HEK293 (cell line): ENCODE measurements around the gene ZNF771.
A peak's percentile ranks its signal among the peaks of the same experiment; 100 is the strongest.

Experiments used
- GLI4 ChIP-seq: fragments of 450-650 bp; formaldehyde crosslinking; IDR thresholded peaks from 2 replicates; pipeline ENCODE4 v1.5.1; 2016; ENCODE audit warnings: missing biosample characterization, missing genetic modification characterization
- HIC1 ChIP-seq: fragments of 450-650 bp; formaldehyde crosslinking; IDR thresholded peaks from 2 replicates; pipeline ENCODE4 v1.5.1; 2016; ENCODE audit warnings: missing biosample characterization, missing genetic modification characterization
- KLF16 ChIP-seq: fragments of 450-650 bp; formaldehyde crosslinking; IDR thresholded peaks from 2 replicates; pipeline ENCODE4 v1.5.1; 2017; ENCODE audit warnings: missing biosample characterization, missing genetic modification characterization
- MZF1 ChIP-seq: fragments of 450-650 bp; formaldehyde crosslinking; IDR thresholded peaks from 2 replicates; pipeline ENCODE4 v1.5.1; 2017; ENCODE audit warnings: missing biosample characterization, missing genetic modification characterization, borderline replicate concordance
- SALL2 ChIP-seq: fragments of 450-650 bp; formaldehyde crosslinking; IDR thresholded peaks from 2 replicates; pipeline ENCODE4 v1.5.0; 2017; ENCODE audit warnings: missing biosample characterization, mild to moderate bottlenecking, missing genetic modification characterization, borderline replicate concordance
- SP2 ChIP-seq: fragments of 450-650 bp; formaldehyde crosslinking; IDR thresholded peaks from 2 replicates; pipeline ENCODE4 v1.5.1; 2016; ENCODE audit warnings: missing biosample characterization, missing genetic modification characterization
- WT1 ChIP-seq: fragments of 450-650 bp; formaldehyde crosslinking; IDR thresholded peaks from 2 replicates; pipeline ENCODE4 v1.5.1; 2016; ENCODE audit warnings: missing biosample characterization, missing genetic modification characterization
- ZBTB48 ChIP-seq: fragments of 450-650 bp; formaldehyde crosslinking; IDR thresholded peaks from 2 replicates; pipeline ENCODE4 v1.5.1; 2016; ENCODE audit warnings: missing biosample characterization, missing genetic modification characterization
- ZFHX2 ChIP-seq: fragments of 450-650 bp; formaldehyde crosslinking; conservative IDR thresholded peaks from 2 replicates; pipeline ENCODE4 v1.5.1; 2016; ENCODE audit warnings: missing biosample characterization, missing genetic modification characterization
- ZFP37 ChIP-seq: fragments of 450-650 bp; formaldehyde crosslinking; IDR thresholded peaks from 2 replicates; pipeline ENCODE4 v1.5.1; 2016; ENCODE audit warnings: missing biosample characterization, missing genetic modification characterization
- ZNF10 ChIP-seq: fragments of 450-650 bp; formaldehyde crosslinking; IDR thresholded peaks from 2 replicates; pipeline ENCODE4 v1.5.1; 2017; ENCODE audit warnings: missing biosample characterization, missing genetic modification characterization
- ZNF121 ChIP-seq: fragments of 450-650 bp; formaldehyde crosslinking; IDR thresholded peaks from 2 replicates; pipeline ENCODE4 v1.5.1; 2016; ENCODE audit warnings: missing biosample characterization, missing genetic modification characterization
- ZNF175 ChIP-seq: fragments of 450-650 bp; formaldehyde crosslinking; IDR thresholded peaks from 2 replicates; pipeline ENCODE4 v1.5.1; 2016; ENCODE audit warnings: missing biosample characterization, missing genetic modification characterization
- ZNF184 ChIP-seq: fragments of 450-650 bp; IDR thresholded peaks from 2 replicates; pipeline ENCODE4 v1.5.1; 2018; ENCODE audit warnings: missing biosample characterization, mild to moderate bottlenecking, missing genetic modification characterization
- ZNF19 ChIP-seq: fragments of 450-650 bp; formaldehyde crosslinking; IDR thresholded peaks from 2 replicates; pipeline ENCODE4; 2016; ENCODE audit warnings: missing biosample characterization, missing genetic modification characterization, low read depth
- ZNF239 ChIP-seq: fragments of 450-650 bp; formaldehyde crosslinking; IDR thresholded peaks from 2 replicates; pipeline ENCODE4 v1.5.1; 2016; ENCODE audit warnings: missing biosample characterization, missing genetic modification characterization
- ZNF311 ChIP-seq: fragments of 450-650 bp; formaldehyde crosslinking; IDR thresholded peaks from 2 replicates; pipeline ENCODE4 v1.5.1; 2017; ENCODE audit warnings: missing biosample characterization, missing genetic modification characterization, borderline replicate concordance
- ZNF433 ChIP-seq: fragments of 450-650 bp; formaldehyde crosslinking; IDR thresholded peaks from 2 replicates; pipeline ENCODE4 v1.5.1; 2016; ENCODE audit warnings: missing biosample characterization, missing genetic modification characterization, low read depth
- ZNF473 ChIP-seq: fragments of 450-650 bp; formaldehyde crosslinking; IDR thresholded peaks from 2 replicates; pipeline ENCODE4 v1.5.1; 2017; ENCODE audit warnings: missing biosample characterization, missing genetic modification characterization
- ZNF48 ChIP-seq: fragments of 450-650 bp; formaldehyde crosslinking; IDR thresholded peaks from 2 replicates; pipeline ENCODE4 v1.5.1; 2016; ENCODE audit warnings: missing biosample characterization, missing genetic modification characterization
- ZNF529 ChIP-seq: fragments of 450-650 bp; formaldehyde crosslinking; IDR thresholded peaks from 2 replicates; pipeline ENCODE4 v1.5.1; 2017; ENCODE audit warnings: missing genetic modification characterization, missing biosample characterization; ENCODE audit not compliant: insufficient replicate concordance
- ZNF530 ChIP-seq: fragments of 450-650 bp; formaldehyde crosslinking; IDR thresholded peaks from 2 replicates; pipeline ENCODE4 v1.5.1; 2016; ENCODE audit warnings: low read depth, missing biosample characterization, missing genetic modification characterization
- ZNF555 ChIP-seq: fragments of 450-650 bp; formaldehyde crosslinking; conservative IDR thresholded peaks from 2 replicates; pipeline ENCODE4 v1.5.1; 2017; ENCODE audit warnings: missing biosample characterization, mild to moderate bottlenecking, missing genetic modification characterization, inconsistent platforms
- ZNF571 ChIP-seq: fragments of 450-650 bp; formaldehyde crosslinking; IDR thresholded peaks from 2 replicates; pipeline ENCODE4 v1.5.0; 2017; ENCODE audit warnings: missing biosample characterization, missing genetic modification characterization
- ZNF626 ChIP-seq: fragments of 450-650 bp; sonication (Bioruptor Pico); formaldehyde crosslinking; IDR thresholded peaks from 2 replicates; pipeline ENCODE4 v1.5.1; 2018; ENCODE audit warnings: missing biosample characterization, missing genetic modification characterization, inconsistent platforms
- ZNF645 ChIP-seq: fragments of 450-650 bp; formaldehyde crosslinking; IDR thresholded peaks from 2 replicates; pipeline ENCODE4; 2016; ENCODE audit warnings: missing biosample characterization, missing genetic modification characterization
- ZNF747 ChIP-seq: fragments of 450-650 bp; formaldehyde crosslinking; IDR thresholded peaks from 2 replicates; pipeline ENCODE4 v1.5.1; 2016; ENCODE audit warnings: missing biosample characterization, missing genetic modification characterization
- ZNF768 ChIP-seq: fragments of 450-650 bp; formaldehyde crosslinking; IDR thresholded peaks from 2 replicates; pipeline ENCODE4 v1.5.1; 2018; ENCODE audit warnings: missing biosample characterization, mild to moderate bottlenecking, missing genetic modification characterization
- ZNF837 ChIP-seq: fragments of 450-650 bp; formaldehyde crosslinking; IDR thresholded peaks from 2 replicates; pipeline ENCODE4 v1.5.1; 2016; ENCODE audit warnings: missing biosample characterization, missing genetic modification characterization
- TF ChIP-seq, protein P1 (sequence below): fragments of 450-650 bp; formaldehyde crosslinking; IDR thresholded peaks from 2 replicates; pipeline ENCODE4 v1.5.1; 2016; ENCODE audit warnings: missing biosample characterization, missing genetic modification characterization
- TF ChIP-seq, protein P2 (sequence below): fragments of 450-650 bp; formaldehyde crosslinking; IDR thresholded peaks from 2 replicates; pipeline ENCODE4 v1.5.1; 2016; ENCODE audit warnings: missing biosample characterization, missing genetic modification characterization
- TF ChIP-seq, protein P3 (sequence below): fragments of 450-650 bp; formaldehyde crosslinking; IDR thresholded peaks from 2 replicates; pipeline ENCODE4 v1.5.1; 2017; ENCODE audit warnings: missing biosample characterization, missing genetic modification characterization

ZNF771 gene

GRCh38 chr16:30417529-30418349 lies 10.3 kb downstream of the ZNF771 start (continued):
- TF ChIP-seq ZNF555 (tag by site-specific recombination) (no peak), KLF16 (tag by site-specific recombination) (0 out of 2 replicates have a peak, but pooled peaks have one; percentile 57), ZNF768 (tag by site-specific recombination) (no peak), ZNF48 (tag by site-specific recombination) (no peak), ZNF530 (no peak), HIC1 (tag by site-specific recombination) (peak; percentile 65; the same call in 1 of the 2 replicates), ZNF433 (tag by site-specific recombination) (no peak), ZNF473 (tag by site-specific recombination) (no peak), ZNF175 (tag by site-specific recombination) (no peak), WT1 (tag by site-specific recombination) (no peak), ZNF19 (tag by site-specific recombination) (no peak), ZBTB48 (tag by site-specific recombination) (peak; percentile 65), MZF1 (tag by site-specific recombination) (no peak), ZNF645 (tag by site-specific recombination) (no peak), ZNF184 (no peak), ZNF121 (tag by site-specific recombination) (no peak), GLI4 (tag by site-specific recombination) (0 out of 2 replicates have a peak, but pooled peaks have one; percentile 18), ZNF239 (tag by site-specific recombination) (no peak), ZNF626 (no peak), ZNF311 (tag by site-specific recombination) (no peak), ZNF747 (tag by site-specific recombination) (no peak), ZNF571 (tag by site-specific recombination) (no peak), ZNF837 (peak; percentile 92; the same call in 1 of the 2 replicates), SP2 (tag by site-specific recombination) (no peak), SALL2 (no peak), ZFP37 (tag by site-specific recombination) (no peak), ZFHX2 (tag by site-specific recombination) (no peak; the same call in 1 of the 2 replicates), ZNF529 (no peak), ZNF10 (tag by site-specific recombination) (0 out of 2 replicates have a peak, but pooled peaks have one; percentile 56)
- TF ChIP-seq, protein P1, sequence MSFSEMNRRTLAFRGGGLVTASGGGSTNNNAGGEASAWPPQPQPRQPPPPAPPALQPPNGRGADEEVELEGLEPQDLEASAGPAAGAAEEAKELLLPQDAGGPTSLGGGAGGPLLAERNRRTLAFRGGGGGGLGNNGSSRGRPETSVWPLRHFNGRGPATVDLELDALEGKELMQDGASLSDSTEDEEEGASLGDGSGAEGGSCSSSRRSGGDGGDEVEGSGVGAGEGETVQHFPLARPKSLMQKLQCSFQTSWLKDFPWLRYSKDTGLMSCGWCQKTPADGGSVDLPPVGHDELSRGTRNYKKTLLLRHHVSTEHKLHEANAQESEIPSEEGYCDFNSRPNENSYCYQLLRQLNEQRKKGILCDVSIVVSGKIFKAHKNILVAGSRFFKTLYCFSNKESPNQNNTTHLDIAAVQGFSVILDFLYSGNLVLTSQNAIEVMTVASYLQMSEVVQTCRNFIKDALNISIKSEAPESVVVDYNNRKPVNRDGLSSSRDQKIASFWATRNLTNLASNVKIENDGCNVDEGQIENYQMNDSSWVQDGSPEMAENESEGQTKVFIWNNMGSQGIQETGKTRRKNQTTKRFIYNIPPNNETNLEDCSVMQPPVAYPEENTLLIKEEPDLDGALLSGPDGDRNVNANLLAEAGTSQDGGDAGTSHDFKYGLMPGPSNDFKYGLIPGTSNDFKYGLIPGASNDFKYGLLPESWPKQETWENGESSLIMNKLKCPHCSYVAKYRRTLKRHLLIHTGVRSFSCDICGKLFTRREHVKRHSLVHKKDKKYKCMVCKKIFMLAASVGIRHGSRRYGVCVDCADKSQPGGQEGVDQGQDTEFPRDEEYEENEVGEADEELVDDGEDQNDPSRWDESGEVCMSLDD (tag by site-specific recombination) = no peak
- TF ChIP-seq, protein P2, sequence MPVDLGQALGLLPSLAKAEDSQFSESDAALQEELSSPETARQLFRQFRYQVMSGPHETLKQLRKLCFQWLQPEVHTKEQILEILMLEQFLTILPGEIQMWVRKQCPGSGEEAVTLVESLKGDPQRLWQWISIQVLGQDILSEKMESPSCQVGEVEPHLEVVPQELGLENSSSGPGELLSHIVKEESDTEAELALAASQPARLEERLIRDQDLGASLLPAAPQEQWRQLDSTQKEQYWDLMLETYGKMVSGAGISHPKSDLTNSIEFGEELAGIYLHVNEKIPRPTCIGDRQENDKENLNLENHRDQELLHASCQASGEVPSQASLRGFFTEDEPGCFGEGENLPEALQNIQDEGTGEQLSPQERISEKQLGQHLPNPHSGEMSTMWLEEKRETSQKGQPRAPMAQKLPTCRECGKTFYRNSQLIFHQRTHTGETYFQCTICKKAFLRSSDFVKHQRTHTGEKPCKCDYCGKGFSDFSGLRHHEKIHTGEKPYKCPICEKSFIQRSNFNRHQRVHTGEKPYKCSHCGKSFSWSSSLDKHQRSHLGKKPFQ = no peak
- TF ChIP-seq, protein P3, sequence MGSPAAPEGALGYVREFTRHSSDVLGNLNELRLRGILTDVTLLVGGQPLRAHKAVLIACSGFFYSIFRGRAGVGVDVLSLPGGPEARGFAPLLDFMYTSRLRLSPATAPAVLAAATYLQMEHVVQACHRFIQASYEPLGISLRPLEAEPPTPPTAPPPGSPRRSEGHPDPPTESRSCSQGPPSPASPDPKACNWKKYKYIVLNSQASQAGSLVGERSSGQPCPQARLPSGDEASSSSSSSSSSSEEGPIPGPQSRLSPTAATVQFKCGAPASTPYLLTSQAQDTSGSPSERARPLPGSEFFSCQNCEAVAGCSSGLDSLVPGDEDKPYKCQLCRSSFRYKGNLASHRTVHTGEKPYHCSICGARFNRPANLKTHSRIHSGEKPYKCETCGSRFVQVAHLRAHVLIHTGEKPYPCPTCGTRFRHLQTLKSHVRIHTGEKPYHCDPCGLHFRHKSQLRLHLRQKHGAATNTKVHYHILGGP = no peak
